Measurements from ENCODE around the gene NEK6.

Gene NEK6

GRCh38 chr9:124263213-124263612 is 5.5 kb downstream of the NEK6 start:
- H3K9me3 ChIP-seq (ENCODE audit: control insufficient read depth, insufficient read depth, low read depth, low read length): no peaks in the 10 kb centered on the region
- H3K36me3 ChIP-seq (ENCODE audit: control insufficient read depth, insufficient read depth, low read length): no peaks in the 10 kb centered on the region
- H3K9ac ChIP-seq (ENCODE audit: low read length): no peak overlapping the region
- H3K4me3 ChIP-seq (ENCODE audit: low read depth, low read length): no peak overlapping the region
- H3K4me1 ChIP-seq (ENCODE audit: control insufficient read depth, insufficient read depth, low read length): peaks cover 46% of the 10 kb centered on the region
- H3K27ac ChIP-seq (ENCODE audit: low read depth, low read length): no peak overlapping the region
- no peaks in the 10 kb centered on the region for H3K27me3 ChIP-seq (ENCODE audit: control insufficient read depth, insufficient read depth, low read length)

- Histone ChIP-seq H3K4me3 (ENCODE audit: low read depth, low read length) (no peak overlapping the region), H3K36me3 (ENCODE audit: control insufficient read depth, insufficient read depth, low read length) (no peaks in the 10 kb centered on the region), H3K27ac (ENCODE audit: low read depth, low read length) (no peak overlapping the region), H3K27me3 (ENCODE audit: control insufficient read depth, insufficient read depth, low read length) (no peaks in the 10 kb centered on the region), H3K9ac (ENCODE audit: low read length) (no peak overlapping the region), H3K4me1 (ENCODE audit: control insufficient read depth, insufficient read depth, low read length) (peaks cover 43% of the 10 kb centered on the region), H3K9me3 (ENCODE audit: control insufficient read depth, insufficient read depth, low read depth, low read length) (no peaks in the 10 kb centered on the region)
Observed at GRCh38 chr9:124263800-124264426, 6.2 kb downstream of the NEK6 start.

GRCh38 chr9:124264823-124265233 is 7.1 kb downstream of the NEK6 start:
- Histone ChIP-seq H3K9ac (ENCODE audit: low read length) (no peak overlapping the region), H3K27ac (ENCODE audit: low read depth, low read length) (no peak overlapping the region), H3K4me3 (ENCODE audit: low read depth, low read length) (no peak overlapping the region), H3K27me3 (ENCODE audit: control insufficient read depth, insufficient read depth, low read length) (no peaks in the 10 kb centered on the region), H3K9me3 (ENCODE audit: control insufficient read depth, insufficient read depth, low read depth, low read length) (no peaks in the 10 kb centered on the region), H3K36me3 (ENCODE audit: control insufficient read depth, insufficient read depth, low read length) (no peaks in the 10 kb centered on the region), H3K4me1 (ENCODE audit: control insufficient read depth, insufficient read depth, low read length) (peaks cover 37% of the 10 kb centered on the region)

- Histone ChIP-seq H3K9me3 (ENCODE audit: control insufficient read depth, insufficient read depth, low read depth, low read length) (no peaks in the 10 kb centered on the region), H3K9ac (ENCODE audit: low read length) (no peak overlapping the region), H3K27ac (ENCODE audit: low read depth, low read length) (no peak overlapping the region)
Observed at GRCh38 chr9:124265551-124265950, 7.8 kb downstream of the NEK6 start.

GRCh38 chr9:124266139-124266825 is 8.5 kb downstream of the NEK6 start:
- Histone ChIP-seq H3K4me1 (ENCODE audit: control insufficient read depth, insufficient read depth, low read length) (peaks cover 30% of the 10 kb centered on the region), H3K36me3 (ENCODE audit: control insufficient read depth, insufficient read depth, low read length) (no peaks in the 10 kb centered on the region), H3K27ac (ENCODE audit: low read depth, low read length) (no peak overlapping the region), H3K4me3 (ENCODE audit: low read depth, low read length) (no peak overlapping the region), H3K27me3 (ENCODE audit: control insufficient read depth, insufficient read depth, low read length) (no peaks in the 10 kb centered on the region), H3K9ac (ENCODE audit: low read length) (no peak overlapping the region), H3K9me3 (ENCODE audit: control insufficient read depth, insufficient read depth, low read depth, low read length) (no peaks in the 10 kb centered on the region)

More at GRCh38 chr9:124265551-124265950, 7.8 kb downstream of the NEK6 start:
- Histone ChIP-seq H3K4me1 (ENCODE audit: control insufficient read depth, insufficient read depth, low read length) (peaks cover 34% of the 10 kb centered on the region), H3K36me3 (ENCODE audit: control insufficient read depth, insufficient read depth, low read length) (no peaks in the 10 kb centered on the region), H3K27me3 (ENCODE audit: control insufficient read depth, insufficient read depth, low read length) (no peaks in the 10 kb centered on the region), H3K4me3 (ENCODE audit: low read depth, low read length) (no peak overlapping the region)

- Histone ChIP-seq H3K27me3 (ENCODE audit: control insufficient read depth, insufficient read depth, low read length) (no peaks in the 10 kb centered on the region), H3K9me3 (ENCODE audit: control insufficient read depth, insufficient read depth, low read depth, low read length) (no peaks in the 10 kb centered on the region), H3K36me3 (ENCODE audit: control insufficient read depth, insufficient read depth, low read length) (no peaks in the 10 kb centered on the region), H3K4me3 (ENCODE audit: low read depth, low read length) (no peak overlapping the region), H3K4me1 (ENCODE audit: control insufficient read depth, insufficient read depth, low read length) (peaks cover 26% of the 10 kb centered on the region), H3K9ac (ENCODE audit: low read length) (no peak overlapping the region), H3K27ac (ENCODE audit: low read depth, low read length) (no peak overlapping the region)
Observed at GRCh38 chr9:124266826-124267201, 9.1 kb downstream of the NEK6 start.

- no peaks in the 10 kb centered on the region for H3K36me3 ChIP-seq (ENCODE audit: control insufficient read depth, insufficient read depth, low read length)
Observed at GRCh38 chr9:124267271-124267807, 9.6 kb downstream of the NEK6 start.

GRCh38 chr9:124268248-124268647 is 10.5 kb downstream of the NEK6 start:
- Histone ChIP-seq H3K4me3 (ENCODE audit: low read depth, low read length) (no peak overlapping the region), H3K27me3 (ENCODE audit: control insufficient read depth, insufficient read depth, low read length) (no peaks in the 10 kb centered on the region), H3K27ac (ENCODE audit: low read depth, low read length) (no peak overlapping the region), H3K36me3 (ENCODE audit: control insufficient read depth, insufficient read depth, low read length) (no peaks in the 10 kb centered on the region), H3K4me1 (ENCODE audit: control insufficient read depth, insufficient read depth, low read length) (peaks cover 21% of the 10 kb centered on the region), H3K9me3 (ENCODE audit: control insufficient read depth, insufficient read depth, low read depth, low read length) (no peaks in the 10 kb centered on the region), H3K9ac (ENCODE audit: low read length) (no peak overlapping the region)

More at GRCh38 chr9:124267271-124267807, 9.6 kb downstream of the NEK6 start:
- Histone ChIP-seq H3K9me3 (ENCODE audit: control insufficient read depth, insufficient read depth, low read depth, low read length) (no peaks in the 10 kb centered on the region), H3K4me3 (ENCODE audit: low read depth, low read length) (no peak overlapping the region), H3K27me3 (ENCODE audit: control insufficient read depth, insufficient read depth, low read length) (no peaks in the 10 kb centered on the region), H3K4me1 (ENCODE audit: control insufficient read depth, insufficient read depth, low read length) (peaks cover 26% of the 10 kb centered on the region), H3K27ac (ENCODE audit: low read depth, low read length) (no peak overlapping the region), H3K9ac (ENCODE audit: low read length) (no peak overlapping the region)

GRCh38 chr9:124268661-124269060 is 10.9 kb downstream of the NEK6 start:
- Histone ChIP-seq H3K27ac (ENCODE audit: low read depth, low read length) (no peak overlapping the region), H3K9me3 (ENCODE audit: control insufficient read depth, insufficient read depth, low read depth, low read length) (no peaks in the 10 kb centered on the region), H3K36me3 (ENCODE audit: control insufficient read depth, insufficient read depth, low read length) (no peaks in the 10 kb centered on the region), H3K27me3 (ENCODE audit: control insufficient read depth, insufficient read depth, low read length) (no peaks in the 10 kb centered on the region), H3K9ac (ENCODE audit: low read length) (no peak overlapping the region), H3K4me1 (ENCODE audit: control insufficient read depth, insufficient read depth, low read length) (peaks cover 19% of the 10 kb centered on the region; the same call in 1 of the 2 replicates), H3K4me3 (ENCODE audit: low read depth, low read length) (no peak overlapping the region)

GRCh38 chr9:124269556-124269955 is 11.8 kb downstream of the NEK6 start:
- H3K4me3 ChIP-seq (ENCODE audit: low read depth, low read length): no peak overlapping the region
- no peaks in the 10 kb centered on the region for H3K9me3 ChIP-seq (ENCODE audit: control insufficient read depth, insufficient read depth, low read depth, low read length)
- H3K36me3 ChIP-seq (ENCODE audit: control insufficient read depth, insufficient read depth, low read length): no peaks in the 10 kb centered on the region
- peaks cover 13% of the 10 kb centered on the region; the same call in 1 of the 2 replicates for H3K4me1 ChIP-seq (ENCODE audit: control insufficient read depth, insufficient read depth, low read length)
- no peaks in the 10 kb centered on the region for H3K27me3 ChIP-seq (ENCODE audit: control insufficient read depth, insufficient read depth, low read length)
- no peak overlapping the region for H3K9ac ChIP-seq (ENCODE audit: low read length)
- H3K27ac ChIP-seq (ENCODE audit: low read depth, low read length): no peak overlapping the region

Measured in HUES6 (cell line).